ENCODE results near the gene RBPJL. TPM values are rescaled to one million over a fixed set of nuclear protein-coding genes. Genes with fewer than 3 reads are reported as not detected.

RBPJL gene
- total and polyA plus RNA-seq, 2 of the 13 experiments (the other 11 are each of a cell fraction or from before 2014, with no cell fraction given): not detected

DNA sequence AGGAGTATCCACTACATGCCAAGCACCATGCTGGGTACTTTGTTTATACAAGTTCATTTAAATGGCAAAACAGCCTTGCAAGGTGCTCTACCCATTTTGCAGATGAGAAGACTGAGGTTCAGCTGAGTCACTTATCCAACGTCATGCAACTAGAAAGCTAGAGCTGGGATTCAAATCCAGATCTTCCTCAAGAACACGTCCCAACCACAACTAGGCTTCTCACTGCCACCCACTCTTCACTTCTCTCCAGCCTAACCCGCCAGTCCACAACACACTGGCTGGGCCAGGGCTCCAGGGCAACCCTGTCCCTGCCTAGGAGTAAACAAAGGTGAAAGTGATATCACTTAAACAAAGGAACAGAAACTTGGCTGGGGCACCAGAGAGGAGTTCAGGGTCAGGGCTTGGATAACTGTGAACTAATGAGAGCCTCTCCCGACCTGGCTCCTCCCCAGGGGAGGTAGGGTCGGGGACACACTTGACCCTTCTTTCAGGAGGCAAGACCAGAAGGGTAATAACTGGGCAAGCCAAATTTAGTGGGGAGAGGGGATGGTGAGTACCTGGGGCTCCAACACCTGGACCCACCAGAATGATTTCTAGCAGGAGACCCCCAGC is 33.7 kb downstream of the RBPJL start (continued):
- peak; percentile 90 for TF ChIP-seq ZBTB33 (CRISPR knock-in tag; IDR thresholded peaks at IDR 0.05)
- TF ChIP-seq HDAC2 (CRISPR knock-in tag; IDR thresholded peaks at IDR 0.05): peak; percentile 70
- no peak for TF ChIP-seq ZSCAN9 (CRISPR knock-in tag; IDR thresholded peaks at IDR 0.05; ENCODE audit: borderline replicate concordance)
- TF ChIP-seq ZNF383 (CRISPR knock-in tag; IDR thresholded peaks at IDR 0.05; ENCODE audit: borderline replicate concordance): no peak
- TF ChIP-seq, protein P1, sequence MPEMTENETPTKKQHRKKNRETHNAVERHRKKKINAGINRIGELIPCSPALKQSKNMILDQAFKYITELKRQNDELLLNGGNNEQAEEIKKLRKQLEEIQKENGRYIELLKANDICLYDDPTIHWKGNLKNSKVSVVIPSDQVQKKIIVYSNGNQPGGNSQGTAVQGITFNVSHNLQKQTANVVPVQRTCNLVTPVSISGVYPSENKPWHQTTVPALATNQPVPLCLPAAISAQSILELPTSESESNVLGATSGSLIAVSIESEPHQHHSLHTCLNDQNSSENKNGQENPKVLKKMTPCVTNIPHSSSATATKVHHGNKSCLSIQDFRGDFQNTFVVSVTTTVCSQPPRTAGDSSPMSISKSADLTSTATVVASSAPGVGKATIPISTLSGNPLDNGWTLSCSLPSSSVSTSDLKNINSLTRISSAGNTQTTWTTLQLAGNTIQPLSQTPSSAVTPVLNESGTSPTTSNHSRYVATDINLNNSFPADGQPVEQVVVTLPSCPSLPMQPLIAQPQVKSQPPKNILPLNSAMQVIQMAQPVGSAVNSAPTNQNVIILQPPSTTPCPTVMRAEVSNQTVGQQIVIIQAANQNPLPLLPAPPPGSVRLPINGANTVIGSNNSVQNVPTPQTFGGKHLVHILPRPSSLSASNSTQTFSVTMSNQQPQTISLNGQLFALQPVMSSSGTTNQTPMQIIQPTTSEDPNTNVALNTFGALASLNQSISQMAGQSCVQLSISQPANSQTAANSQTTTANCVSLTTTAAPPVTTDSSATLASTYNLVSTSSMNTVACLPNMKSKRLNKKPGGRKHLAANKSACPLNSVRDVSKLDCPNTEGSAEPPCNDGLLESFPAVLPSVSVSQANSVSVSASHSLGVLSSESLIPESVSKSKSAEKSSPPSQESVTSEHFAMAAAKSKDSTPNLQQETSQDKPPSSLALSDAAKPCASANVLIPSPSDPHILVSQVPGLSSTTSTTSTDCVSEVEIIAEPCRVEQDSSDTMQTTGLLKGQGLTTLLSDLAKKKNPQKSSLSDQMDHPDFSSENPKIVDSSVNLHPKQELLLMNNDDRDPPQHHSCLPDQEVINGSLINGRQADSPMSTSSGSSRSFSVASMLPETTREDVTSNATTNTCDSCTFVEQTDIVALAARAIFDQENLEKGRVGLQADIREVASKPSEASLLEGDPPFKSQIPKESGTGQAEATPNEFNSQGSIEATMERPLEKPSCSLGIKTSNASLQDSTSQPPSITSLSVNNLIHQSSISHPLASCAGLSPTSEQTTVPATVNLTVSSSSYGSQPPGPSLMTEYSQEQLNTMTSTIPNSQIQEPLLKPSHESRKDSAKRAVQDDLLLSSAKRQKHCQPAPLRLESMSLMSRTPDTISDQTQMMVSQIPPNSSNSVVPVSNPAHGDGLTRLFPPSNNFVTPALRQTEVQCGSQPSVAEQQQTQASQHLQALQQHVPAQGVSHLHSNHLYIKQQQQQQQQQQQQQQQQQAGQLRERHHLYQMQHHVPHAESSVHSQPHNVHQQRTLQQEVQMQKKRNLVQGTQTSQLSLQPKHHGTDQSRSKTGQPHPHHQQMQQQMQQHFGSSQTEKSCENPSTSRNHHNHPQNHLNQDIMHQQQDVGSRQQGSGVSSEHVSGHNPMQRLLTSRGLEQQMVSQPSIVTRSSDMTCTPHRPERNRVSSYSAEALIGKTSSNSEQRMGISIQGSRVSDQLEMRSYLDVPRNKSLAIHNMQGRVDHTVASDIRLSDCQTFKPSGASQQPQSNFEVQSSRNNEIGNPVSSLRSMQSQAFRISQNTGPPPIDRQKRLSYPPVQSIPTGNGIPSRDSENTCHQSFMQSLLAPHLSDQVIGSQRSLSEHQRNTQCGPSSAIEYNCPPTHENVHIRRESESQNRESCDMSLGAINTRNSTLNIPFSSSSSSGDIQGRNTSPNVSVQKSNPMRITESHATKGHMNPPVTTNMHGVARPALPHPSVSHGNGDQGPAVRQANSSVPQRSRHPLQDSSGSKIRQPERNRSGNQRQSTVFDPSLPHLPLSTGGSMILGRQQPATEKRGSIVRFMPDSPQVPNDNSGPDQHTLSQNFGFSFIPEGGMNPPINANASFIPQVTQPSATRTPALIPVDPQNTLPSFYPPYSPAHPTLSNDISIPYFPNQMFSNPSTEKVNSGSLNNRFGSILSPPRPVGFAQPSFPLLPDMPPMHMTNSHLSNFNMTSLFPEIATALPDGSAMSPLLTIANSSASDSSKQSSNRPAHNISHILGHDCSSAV (CRISPR knock-in tag; IDR thresholded peaks at IDR 0.05; ENCODE audit: borderline replicate concordance): no peak
- no peak for TF ChIP-seq ZNF251 (CRISPR knock-in tag; IDR thresholded peaks at IDR 0.05)
- no peak for TF ChIP-seq ZNF672 (CRISPR knock-in tag; IDR thresholded peaks at IDR 0.05)
- TF ChIP-seq ZNF343 (CRISPR knock-in tag; IDR thresholded peaks at IDR 0.05): no peak
- 0 out of 2 replicates have a peak, but pooled peaks have one; percentile 72 for TF ChIP-seq ZFP36L1 (CRISPR knock-in tag; IDR thresholded peaks at IDR 0.05)
- TF ChIP-seq ZNF607 (CRISPR knock-in tag; IDR thresholded peaks at IDR 0.05; ENCODE audit: borderline replicate concordance): no peak; the same call in 1 of the 2 replicates
- peak; percentile 83 for TF ChIP-seq HNF4A (CRISPR knock-in tag; IDR thresholded peaks at IDR 0.05)
- TF ChIP-seq BRCA1 (CRISPR knock-in tag; IDR thresholded peaks at IDR 0.05): peak; percentile 83; the same call in 1 of the 2 replicates
- no peak for TF ChIP-seq ZNF256 (CRISPR knock-in tag; conservative IDR thresholded peaks at IDR 0.05)
- TF ChIP-seq ZNF484 (CRISPR knock-in tag; IDR thresholded peaks at IDR 0.05; ENCODE audit: borderline replicate concordance, low read depth): no peak
- TF ChIP-seq SMARCE1 (IDR thresholded peaks at IDR 0.05; ENCODE audit: borderline replicate concordance): no peak
- no peak for TF ChIP-seq RBAK (CRISPR knock-in tag; IDR thresholded peaks at IDR 0.05)
- TF ChIP-seq ATF1 (CRISPR knock-in tag; IDR thresholded peaks at IDR 0.05): no peak; the same call in 1 of the 2 replicates
- no peak for TF ChIP-seq TBP (CRISPR knock-in tag; IDR thresholded peaks at IDR 0.05)

All from HepG2 (cell line).